ENCODE measurements around the gene MYO7B.

GRCh38 chr2:127618551-127619202, 83.2 kb downstream of the MYO7B start:
- TF ChIP-seq CTCF (IDR thresholded peaks at IDR 0.05; ENCODE audit: borderline replicate concordance, extremely low read depth, low read length, poor library complexity, severe bottlenecking) (no peak), EZH2 (IDR thresholded peaks at IDR 0.05; ENCODE audit: borderline replicate concordance, low read depth, low read length, severe bottlenecking) (no peak)
